HG03045 (cell line): ENCODE results near the gene ACOXL.
"Not testable (repeated sequence)": the region's sequence is repeated elsewhere in the genome, so short reads cannot be mapped to it uniquely, and the experiment has no call there.

Experiments
- ATAC-seq: cut with Tn5 transposase; IDR thresholded peaks from one replicate; pipeline ENCODE4 v1.9.1; 2021; ENCODE audit warnings: mild to moderate bottlenecking, moderate library complexity; ENCODE audit not compliant: unreplicated experiment

The ACOXL gene

DNA sequence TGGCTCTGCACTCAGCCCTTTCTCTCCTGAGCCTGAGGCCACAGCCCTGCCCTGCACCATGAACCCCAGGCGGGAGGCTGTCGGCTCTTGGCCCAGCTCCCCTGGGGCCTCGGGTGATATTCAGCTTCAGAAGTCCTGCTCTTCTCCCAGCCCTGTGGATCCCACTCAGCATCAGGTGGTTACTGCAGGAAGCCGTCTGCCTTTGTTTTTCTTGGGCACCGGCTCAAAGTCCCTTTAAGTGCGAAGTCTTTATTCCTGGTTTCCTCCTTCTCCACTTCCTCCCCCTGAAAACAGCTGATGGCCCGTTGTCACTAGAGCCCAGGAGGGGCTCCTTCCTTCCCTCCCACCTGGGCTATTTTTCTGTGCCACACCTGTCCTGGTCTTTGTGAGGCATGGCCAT, 226.8 kb downstream of the ACOXL start:
- ATAC-seq: no peak

DNA sequence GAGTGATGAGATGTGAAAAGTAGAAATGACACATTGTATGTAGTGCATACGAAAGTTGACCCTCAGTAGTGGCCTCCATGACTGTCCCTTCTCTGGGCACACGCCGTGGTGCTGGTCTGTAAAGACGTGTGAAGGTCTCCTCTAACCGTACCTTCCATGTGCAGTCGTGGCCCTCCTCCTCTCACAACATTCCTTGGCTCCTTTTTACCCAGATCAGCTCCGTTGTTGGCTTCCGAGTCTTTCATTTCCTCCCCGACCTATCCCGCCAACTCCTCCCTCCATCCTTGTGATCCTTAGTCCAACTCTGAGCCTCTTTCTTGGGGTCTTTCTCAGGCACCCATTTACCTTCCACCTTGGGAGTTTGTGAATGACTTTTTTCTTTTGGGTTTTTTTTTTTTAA, 227.9 kb downstream of the ACOXL start:
- ATAC-seq: no peak

DNA sequence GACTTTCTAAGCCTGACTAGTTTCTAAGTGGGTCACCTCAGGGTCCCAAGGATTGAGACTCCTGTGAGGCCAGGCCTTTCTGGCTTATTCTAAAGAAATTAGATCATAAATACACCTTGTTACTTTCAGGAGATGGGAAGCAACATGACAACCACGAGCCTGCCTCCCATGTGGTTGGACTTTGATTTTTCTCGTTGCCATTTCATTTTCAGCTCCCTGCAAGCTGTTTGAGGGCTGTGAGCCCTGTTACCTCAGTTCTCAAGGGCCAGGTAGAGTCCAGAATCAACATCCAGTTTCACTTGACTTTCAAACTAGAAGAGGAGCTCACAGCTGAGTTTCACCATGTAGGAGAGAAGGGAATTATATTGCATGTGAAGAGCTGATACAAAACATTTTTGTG, 228.6 kb downstream of the ACOXL start:
- ATAC-seq: no peak

DNA sequence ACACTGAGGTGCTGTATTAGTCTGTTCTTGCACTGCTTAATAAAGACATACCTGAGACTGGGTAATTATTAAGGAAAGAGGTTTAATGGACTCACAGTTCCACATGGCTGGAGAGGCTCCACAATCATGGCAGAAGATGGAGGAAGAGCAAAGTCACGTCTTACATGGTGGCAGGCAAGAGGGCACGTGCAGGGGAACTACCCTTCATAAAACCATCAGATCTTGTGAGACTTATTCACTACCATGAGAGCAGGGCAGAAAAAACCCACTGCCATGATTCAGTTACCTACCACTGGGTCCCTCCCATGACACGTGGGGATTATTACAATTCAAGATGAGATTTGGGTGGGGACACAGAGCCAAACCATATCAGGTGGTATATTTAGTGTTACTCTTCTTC, 229.3 kb downstream of the ACOXL start:
- ATAC-seq: not testable (repeated sequence)

DNA sequence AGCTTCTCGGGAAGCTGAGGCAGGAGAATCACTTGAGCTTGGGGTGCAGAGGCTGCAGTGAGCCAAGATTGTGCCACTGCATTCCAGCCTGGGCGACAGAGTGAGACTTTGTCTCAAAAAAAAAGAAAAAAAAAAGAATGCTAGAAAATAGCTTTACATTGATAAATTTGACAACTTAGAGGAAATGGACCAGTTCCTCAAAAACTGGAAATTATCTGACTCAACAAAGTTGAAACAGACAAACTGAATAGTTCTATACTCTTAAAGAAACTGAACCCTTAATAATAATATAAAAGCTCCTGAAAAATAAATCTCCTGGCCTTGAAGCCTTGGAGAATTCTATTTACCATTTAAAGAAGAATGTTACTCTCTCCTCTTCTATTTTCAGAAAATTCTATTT, 237.3 kb downstream of the ACOXL start:
- ATAC-seq: no peak

DNA sequence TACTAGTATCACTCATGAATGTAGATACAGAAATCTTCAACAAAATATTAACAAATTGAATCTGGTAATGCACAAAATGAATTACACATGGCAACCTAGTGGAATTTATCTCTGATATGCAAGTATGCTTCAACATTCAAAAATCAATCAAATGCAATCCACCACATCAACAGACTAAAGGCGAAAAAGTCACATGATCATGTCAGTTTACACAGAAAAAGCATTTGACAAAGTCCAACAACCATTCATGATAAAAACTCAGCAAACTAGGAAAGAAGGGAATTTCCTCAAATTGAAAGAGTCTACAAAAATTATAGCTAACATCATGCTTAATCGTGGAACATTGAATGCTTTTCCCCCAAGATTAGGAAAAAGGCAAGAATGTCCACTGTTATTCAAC, 237.8 kb downstream of the ACOXL start:
- ATAC-seq: no peak

DNA sequence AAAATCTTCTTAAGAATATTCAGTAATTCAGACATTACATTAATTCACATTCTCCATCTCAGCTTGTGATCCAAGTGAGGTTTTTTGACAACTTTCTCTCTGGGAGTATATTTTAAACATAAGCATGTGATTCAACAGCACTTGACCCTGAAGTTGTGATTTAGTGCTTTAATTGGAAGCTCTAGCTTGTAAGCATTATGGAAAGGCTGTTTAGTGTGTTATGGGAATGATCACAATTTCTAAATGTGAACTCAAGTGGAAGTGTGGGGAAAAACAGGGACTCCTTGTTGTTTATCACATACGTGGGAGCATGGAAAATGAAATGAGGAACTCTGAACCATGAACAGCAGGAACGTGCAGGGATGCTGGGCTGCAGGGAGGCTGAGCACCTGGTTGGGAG, 239.4 kb downstream of the ACOXL start:
- no peak for ATAC-seq

DNA sequence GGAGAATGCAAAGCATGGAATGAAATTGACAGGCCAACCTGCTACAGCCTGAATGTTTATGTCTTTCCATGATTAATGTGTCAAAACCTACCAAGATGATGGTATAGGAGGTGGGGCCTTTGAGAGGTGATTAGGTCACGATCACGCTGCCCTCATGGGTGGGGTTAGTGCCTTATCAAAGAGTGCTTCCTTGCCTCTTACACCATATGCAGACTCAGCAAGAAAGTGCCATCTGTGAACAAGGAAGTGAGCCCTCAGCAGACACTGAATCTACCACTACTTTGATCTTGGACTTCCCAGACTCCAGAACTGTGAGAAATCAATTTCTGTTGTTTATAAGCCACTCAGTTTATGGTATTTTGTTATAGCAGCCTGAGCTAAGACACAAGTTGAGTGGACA, 240.9 kb downstream of the ACOXL start:
- no peak for ATAC-seq

DNA sequence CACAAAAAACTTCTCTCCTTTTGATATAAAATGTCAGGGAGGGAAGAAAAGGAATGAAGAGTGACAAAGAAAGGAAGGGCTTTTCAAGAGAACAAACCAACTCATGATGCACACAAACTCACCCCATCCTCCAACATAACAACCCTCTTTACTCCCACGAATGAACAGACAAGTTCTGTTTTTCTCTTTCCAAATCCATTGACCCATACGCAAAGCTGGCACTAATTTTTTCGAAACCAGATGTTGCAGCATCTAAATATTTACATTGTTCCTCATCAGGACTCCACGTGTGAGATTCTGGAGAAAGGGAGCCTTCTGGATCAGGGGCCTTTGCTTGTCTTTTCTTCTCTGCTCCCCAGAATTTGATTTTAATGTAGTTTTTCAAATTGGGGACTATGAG, 245.0 kb downstream of the ACOXL start:
- ATAC-seq: no peak

DNA sequence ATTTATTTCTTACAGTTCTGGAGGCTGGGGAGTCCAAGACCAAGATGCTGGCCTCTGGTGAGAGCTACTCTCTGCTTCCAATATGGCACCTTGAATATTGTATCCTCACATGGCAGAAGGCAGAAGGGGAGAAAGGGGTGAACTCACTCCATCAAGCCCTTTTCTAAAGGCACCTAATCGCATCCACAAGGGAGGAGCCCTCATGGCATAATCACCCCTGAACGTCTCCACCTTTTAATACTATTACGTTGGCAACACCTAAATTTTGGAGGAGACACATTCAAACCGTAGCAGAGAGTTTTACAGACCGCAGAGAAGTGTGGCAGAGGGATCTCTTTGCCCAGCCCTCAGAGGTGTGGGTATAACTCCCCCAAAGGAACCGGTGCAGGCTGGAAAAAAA, 245.8 kb downstream of the ACOXL start:
- no peak for ATAC-seq

DNA sequence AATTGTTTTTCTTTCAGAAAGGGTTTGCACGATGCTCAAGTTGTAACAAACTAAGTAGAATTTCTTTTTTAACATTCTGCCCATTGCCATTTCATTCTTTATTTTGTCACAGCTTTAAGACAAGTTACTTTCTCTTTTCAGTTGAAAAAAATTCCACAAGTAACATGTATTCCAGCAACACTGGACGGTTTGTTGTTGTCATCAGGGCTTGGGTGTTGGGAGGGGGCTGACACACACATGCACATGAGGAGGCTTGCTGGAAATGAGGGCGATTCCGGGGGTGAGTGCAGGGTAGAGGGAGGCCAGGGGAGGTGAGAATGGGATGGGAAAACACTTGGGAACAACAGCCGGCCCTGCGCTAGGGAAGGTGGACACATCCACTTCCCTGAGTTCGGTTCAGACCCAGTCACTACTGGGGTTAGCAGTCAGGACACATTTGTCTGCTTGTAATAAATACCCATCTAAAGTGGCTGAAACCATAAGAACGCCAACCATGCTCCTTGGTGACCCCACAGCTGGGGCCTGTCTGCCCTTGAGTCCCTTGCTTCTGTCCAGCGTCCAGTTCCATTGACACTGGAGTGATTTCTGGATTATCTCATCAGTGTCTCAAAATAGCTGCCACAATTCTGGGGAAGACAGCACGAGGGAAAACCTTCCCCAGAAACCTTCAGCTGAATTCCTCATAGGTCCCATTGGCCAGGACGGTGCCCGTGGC, 246.5 kb downstream of the ACOXL start:
- ATAC-seq: no peak

DNA sequence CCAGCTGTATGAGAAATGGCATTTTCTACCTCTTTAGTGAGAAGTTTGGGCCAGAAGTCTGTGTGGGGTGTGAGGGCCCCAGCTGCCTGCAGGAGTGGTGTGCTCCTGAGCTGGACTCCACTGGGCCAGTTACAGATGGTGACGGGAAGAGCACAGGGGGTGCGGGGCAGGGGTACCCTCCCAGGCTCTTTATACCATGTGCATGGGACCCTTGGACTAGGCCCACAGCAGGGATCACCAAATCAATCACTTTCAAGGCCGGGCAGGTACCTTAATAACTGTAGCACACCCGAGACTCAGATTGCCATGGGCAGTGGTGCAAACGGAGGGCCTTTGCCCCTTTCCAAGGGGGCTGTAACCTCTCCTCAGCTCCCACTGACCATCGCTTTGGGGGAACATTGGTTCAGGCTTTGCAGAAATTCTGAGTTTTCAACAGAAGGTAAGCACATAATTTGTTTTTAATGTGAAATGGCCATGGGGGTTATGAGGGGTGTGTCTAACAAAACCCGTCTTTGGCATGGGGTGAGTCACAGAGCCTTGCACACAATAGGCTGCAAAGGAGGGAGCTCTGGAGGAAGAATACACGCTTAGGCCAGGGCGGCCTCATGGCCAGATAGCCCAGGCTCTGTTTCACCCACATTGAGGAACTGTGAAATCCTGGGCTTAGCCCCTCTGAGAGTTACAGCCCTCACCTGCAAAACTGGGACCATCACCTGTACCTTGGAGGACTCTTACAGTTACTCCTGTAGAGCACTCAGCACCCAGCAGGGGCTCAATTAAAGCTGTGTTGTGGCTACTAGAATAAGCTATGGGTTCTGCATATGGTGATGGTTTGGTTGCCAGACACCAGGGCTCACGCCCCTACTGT, 247.3 kb downstream of the ACOXL start:
- no peak for ATAC-seq

DNA sequence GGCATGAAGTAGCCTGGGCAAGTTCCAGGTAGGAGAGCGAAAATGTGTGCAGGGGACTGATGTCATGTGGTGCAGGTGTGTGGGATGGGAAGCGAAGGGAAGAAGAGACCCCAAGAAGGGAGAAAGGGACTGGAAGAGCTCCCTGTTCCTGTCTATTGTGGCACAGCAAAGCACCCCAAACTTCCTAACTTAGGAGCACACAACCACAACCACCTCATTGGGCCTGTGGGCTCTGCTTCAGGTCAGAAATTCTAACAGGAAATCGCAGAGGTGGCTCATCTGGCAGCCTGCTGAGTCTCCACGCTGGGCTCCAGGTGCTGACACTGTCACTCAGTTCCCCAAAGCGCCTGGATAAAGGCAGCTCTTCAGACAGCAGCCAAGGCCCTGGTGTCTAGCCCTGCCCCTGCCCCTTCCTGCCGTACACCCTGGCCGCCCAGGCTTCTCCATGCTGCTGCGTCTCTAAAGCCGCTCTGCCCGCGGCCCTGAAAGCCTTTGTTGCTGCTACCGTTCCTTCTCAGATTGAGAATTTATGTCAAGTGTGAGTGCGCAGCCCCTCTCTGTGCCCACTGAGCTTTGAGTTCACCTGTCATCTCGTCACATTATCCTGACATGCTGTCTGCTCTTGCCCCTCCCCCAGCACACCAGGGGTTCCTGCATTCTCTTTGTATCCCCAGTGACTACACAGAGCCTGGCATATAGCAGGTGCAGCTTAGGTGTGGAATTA, 248.1 kb downstream of the ACOXL start:
- no peak for ATAC-seq

DNA sequence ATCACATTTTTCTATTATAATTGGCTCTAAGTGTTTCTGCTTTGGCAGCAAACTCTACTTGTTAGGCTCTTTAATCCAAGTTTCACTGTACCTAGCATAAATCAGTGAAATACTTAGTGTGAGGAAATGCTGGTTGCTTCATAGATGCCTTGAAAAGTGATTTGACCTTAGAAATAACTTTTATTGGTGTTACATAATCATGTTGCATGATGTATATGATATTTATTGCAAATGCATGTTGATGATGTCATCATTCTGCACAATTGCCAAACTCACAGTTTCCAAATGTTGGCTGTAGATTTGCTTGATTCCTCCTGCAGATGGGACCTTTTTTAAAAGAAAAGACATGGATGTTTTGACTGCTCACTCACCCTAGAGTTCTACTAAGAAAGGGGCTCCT, 250.8 kb downstream of the ACOXL start:
- ATAC-seq: no peak

DNA sequence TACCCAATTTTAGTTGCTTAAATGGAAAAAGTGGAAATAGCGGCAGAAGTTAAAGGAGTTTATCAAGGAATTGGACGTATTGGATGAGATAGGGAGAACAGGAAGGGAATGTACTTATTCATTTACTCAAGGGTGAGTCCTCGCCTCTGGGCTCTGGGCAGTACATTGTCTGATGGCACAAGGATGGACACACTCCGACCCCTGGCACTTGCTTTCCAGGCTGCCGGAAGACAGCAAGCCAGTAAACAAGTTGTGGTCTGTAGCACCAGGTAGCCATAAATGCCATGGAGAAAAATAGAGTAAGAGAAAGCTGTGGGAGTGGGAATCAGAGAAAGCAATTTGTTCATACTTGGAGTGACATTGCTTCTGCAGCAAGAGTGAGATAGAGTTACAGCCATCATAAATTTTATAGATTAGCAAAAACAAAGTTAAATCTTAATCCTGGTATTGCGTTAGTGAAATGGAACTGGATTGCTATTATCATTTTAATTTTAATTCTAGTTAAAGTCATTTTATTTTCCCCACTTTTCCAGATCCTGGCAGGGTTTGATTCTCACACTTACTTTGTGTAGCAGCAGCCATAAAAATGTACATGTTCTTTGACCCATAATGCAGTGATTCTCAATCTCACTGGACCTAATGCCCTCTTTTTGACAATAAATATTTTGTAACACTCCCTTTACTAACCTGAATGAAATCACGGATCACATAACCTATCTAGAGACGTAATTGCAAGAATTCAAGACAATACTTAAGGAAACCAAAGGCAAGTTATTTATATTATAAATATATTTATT, 252.5 kb downstream of the ACOXL start:
- no peak for ATAC-seq

DNA sequence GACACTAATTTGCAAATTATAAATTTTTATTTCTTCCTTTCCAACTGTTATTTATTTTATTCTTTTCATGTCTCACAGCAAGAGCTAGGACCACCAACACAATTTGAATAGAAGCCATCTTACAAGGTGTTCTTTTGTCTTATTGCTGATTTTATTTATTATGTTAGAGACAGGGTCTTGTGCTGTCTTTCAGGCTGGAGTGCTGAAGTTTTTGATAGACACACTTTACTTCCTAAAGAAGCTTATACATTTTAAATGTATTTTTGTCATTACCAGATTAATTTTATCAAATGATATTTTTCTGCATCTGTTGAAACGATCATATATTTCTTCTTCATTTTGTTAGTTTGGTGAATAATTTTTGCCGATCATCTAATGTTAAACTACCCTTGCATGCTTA, 258.1 kb downstream of the ACOXL start:
- ATAC-seq: no peak

DNA sequence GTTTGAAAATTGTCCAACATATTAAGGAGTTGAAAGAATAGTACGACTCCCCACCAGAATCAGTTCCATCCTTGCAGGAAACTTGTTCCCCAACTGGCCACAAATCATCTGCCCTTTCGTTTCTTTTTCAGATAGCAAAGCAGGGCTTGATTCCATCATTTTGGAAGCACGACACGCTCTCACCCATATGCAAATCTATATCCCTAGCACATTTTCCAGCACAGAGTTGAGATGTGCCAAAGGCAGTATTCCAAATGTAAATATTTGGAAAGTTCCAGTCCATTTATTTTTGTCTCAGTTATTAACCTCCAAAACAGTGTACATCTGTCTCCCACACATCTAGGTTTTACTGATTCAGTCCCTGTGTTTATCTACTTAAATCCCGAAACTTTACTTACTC, 259.5 kb downstream of the ACOXL start:
- ATAC-seq: no peak

DNA sequence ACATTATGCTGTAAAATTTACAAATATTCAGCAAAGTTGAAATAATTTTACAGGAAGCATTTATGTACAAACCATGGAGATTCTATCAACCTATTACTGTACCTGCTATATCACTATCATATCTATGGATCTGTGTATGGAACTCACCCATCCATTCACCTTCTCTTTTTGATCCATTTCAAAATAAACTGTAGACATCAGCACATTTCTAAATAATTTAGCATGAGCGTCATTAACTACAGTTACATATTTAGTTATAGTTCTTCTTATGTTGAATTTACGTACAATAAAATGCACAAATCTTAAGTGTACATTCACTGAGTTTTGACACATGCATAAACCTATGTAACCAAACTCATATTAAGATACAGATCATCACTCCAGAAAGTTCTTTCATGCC, 260.5 kb downstream of the ACOXL start:
- no peak for ATAC-seq

DNA sequence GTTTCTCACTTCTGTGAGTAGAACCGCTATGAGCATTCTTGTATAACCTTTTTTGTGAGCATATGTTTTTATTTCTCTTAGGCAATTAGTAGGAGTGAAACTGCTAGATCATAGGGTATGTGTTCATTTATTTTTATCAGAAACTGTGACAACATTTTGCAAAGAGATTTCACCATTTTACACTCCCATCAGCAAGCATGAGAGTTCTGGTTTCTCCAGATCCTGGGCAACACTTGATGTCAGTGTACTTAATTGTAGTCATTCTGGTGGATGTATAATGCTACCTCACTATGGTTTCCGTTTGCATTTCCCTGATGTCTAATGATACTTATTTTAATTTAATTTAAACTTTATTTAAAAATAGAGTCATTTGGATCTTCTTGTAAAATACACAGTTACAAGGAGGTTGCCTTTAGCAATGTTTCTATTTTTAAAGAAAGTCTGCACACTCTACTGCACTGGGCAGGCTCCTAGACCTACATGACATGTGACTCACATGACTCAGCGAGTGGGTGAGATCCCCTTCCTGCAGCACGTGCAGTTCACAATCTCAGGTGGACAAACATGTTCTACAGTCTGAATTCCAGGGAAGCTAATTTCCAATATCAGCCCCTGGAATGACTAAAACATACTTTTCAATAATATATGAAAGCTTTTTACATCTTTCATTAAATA, 261.3 kb downstream of the ACOXL start:
- no peak for ATAC-seq

DNA sequence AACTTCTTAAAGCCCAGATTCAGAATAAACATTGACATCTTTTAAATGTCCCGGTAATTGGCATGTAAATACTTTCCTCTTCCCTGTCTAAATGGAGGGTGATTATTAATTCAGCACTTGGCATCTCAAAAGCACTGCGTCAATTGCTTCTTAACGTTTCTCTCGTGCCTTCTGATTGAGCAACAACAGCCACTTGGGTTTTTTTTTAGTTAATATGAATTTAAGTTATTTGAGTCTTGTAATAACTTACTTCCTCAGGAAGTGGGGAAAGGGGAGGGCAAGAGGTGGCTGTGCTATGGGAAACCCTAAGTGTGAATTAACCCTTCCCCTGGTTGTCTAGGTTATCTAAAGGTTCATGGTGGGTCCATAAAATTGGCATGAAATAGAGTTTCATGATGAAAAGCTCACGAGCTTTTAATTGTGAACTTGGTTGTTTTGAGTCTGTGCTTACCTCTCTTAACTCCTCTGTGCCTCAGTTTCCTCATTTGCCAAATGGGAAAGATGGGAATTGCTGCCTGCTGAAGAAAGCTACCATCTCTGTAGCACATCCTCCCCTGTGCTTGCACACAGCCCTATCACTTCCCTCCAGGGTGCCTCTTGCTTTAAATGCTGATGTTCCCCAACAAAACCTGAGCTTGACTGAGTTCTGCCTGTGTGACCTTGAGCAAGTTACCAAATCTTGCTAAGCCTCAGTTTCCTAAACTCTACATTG, 262.0 kb downstream of the ACOXL start:
- ATAC-seq: no peak
